Measurements from ENCODE around the gene COL16A1. TPM values are rescaled to one million over a fixed set of nuclear protein-coding genes. Genes with fewer than 3 reads are reported as not detected.

The COL16A1 gene
- polyA plus RNA-seq, 1 of the 3 experiments (the other 2 are of a cell fraction): 10.4 TPM

DNA sequence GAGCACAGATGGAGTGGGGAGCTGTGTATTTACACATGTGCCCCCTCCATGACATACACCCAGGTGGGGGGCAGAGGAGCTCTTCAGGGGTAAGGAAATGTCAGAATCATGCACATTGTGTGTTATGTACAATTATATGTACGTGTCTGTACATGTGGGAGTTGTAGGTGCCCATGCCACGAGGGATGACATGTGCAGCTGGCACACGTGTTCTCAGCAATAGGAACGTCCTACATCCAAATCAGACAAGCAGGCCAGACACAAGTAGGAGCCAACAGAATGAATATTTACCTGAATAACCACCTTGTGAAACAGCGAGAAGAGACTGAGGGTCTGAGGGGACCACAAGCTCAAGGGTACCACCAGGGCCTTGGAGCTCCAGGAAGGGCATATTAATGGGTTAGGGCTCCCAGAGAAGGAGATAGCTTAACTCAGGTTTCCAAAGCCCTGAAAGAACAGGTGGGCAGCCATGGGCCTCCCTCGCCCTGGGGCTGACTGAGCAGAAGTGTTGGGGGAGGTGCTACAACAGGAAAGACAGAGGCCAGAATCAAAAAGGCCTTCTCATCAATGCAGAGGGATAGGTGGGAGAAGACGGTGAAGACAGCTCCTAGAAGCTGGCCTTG, 3.2 kb downstream of the COL16A1 start:
- Histone ChIP-seq H2AFZ (ENCODE audit: low read depth) (no peak overlapping the region), H3K36me3 (replicated peaks in 1 of 2; ENCODE audit: control insufficient read depth in 1 of 2, insufficient read depth in 2 of 2, low read length in 1 of 2) (no peaks in the 10 kb centered on the region), H3K27me3 (ENCODE audit: insufficient read depth) (no peaks in the 10 kb centered on the region), H3K4me2 (peak overlapping the region; percentile 57), H3K9me3 (no peaks in the 10 kb centered on the region), H3K79me2 (ENCODE audit: insufficient read depth) (no peaks in the 10 kb centered on the region), H3F3A (replicated peaks; ENCODE audit: insufficient read depth) (peaks cover 37% of the 10 kb centered on the region), H3K4me3 (ENCODE audit: low read depth in 2 of 2, low read length in 1 of 2) (no peak overlapping the region; a peak in 1 of 4 replicates), H3K9ac (peak overlapping the region; percentile 10; the same call in 1 of the 2 replicates), H4K20me1 (ENCODE audit: insufficient read depth) (no peaks in the 10 kb centered on the region), H3K27ac (ENCODE audit: low read depth in 2 of 2, low read length in 1 of 2) (peak overlapping the region; percentile 76 to 84), H3K9me2 (no peaks in the 10 kb centered on the region), H3K4me1 (ENCODE audit: control insufficient read depth in 1 of 2, insufficient read depth in 2 of 2, low read depth in 1 of 2, low read length in 1 of 2) (peaks cover 37 to 70% of the 10 kb centered on the region in 2 experiments)
- no peak for DNase-seq
- 62% methylated on average over 7 of the region's 7 CpGs for WGBS (ENCODE audit: low lambda C conversion rate)
- POLR2A ChIA-PET: interaction anchor here (1.4 to 2.1 kb wide), 2 partner anchors 15 to 82 kb away, joined by 5 to 6 read pairs; no protein-coding TSS in a partner anchor
- CTCF ChIA-PET: interaction anchor here (0.6 to 10.2 kb wide), 15 partner anchors 12 to 88 kb away, joined by 3 to 116 read pairs (median 4); no protein-coding TSS in a partner anchor
- TF ChIP-seq MXI1 (IDR thresholded peaks at IDR 0.05; ENCODE audit: low read depth, low read length): no peak
- no peak for TF ChIP-seq POLR2AphosphoS5 (IDR thresholded peaks at IDR 0.05; ENCODE audit: low read depth, low read length)
- no peak for TF ChIP-seq YY1 (IDR thresholded peaks at IDR 0.05; ENCODE audit: low read depth)
- no peak for TF ChIP-seq NFIC (IDR thresholded peaks at IDR 0.05; ENCODE audit: borderline replicate concordance)
- TF ChIP-seq NRF1 (IDR thresholded peaks at IDR 0.05; ENCODE audit: low read depth, low read length): no peak

DNA sequence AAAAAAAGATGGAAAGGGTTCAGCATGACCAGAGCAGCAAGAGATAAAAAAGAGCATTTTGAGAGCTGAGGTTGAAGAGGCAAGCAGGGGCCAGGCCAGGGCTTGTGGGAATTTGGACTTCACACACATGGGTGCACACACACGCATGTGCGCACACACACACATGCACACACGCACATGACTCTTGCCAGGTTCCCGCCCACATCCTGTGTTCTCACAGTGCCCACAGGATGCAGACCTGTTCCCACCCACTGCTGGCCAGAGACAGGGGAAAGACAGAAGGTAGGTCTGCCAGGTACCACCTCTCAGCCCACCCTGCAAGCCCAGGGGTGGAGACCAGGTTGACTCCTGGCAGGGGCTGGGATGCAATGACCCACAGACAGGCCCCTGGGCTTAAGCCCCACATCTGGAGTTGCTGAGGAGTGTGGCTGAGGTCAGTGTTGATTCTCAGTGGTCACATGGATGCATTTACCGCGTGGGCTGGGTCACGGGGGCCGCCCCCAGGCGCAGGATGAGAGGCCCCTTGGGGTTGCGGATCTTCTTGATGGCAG, 4.4 kb downstream of the COL16A1 start:
- no peaks in the 10 kb centered on the region for H3K36me3 ChIP-seq (replicated peaks in 1 of 2; ENCODE audit: control insufficient read depth in 1 of 2, insufficient read depth in 2 of 2, low read length in 1 of 2)
- H3K9me3 ChIP-seq: no peaks in the 10 kb centered on the region
- TF ChIP-seq EP300 (IDR thresholded peaks at IDR 0.05; ENCODE audit: borderline replicate concordance in 1 of 2, low read depth in 1 of 2, low read length in 1 of 2) (no peak), CHD2 (IDR thresholded peaks at IDR 0.05; ENCODE audit: low read length, partially characterized antibody) (no peak), GABPA (IDR thresholded peaks at IDR 0.05; ENCODE audit: low read depth) (no peak), TAF1 (IDR thresholded peaks at IDR 0.05; ENCODE audit: borderline replicate concordance, low read depth, low read length) (no peak), SIN3A (IDR thresholded peaks at IDR 0.05; ENCODE audit: borderline replicate concordance, low read depth, low read length) (no peak), RXRA (IDR thresholded peaks at IDR 0.05; ENCODE audit: borderline replicate concordance, low read depth) (no peak)
- TF ChIP-seq, protein P1, sequence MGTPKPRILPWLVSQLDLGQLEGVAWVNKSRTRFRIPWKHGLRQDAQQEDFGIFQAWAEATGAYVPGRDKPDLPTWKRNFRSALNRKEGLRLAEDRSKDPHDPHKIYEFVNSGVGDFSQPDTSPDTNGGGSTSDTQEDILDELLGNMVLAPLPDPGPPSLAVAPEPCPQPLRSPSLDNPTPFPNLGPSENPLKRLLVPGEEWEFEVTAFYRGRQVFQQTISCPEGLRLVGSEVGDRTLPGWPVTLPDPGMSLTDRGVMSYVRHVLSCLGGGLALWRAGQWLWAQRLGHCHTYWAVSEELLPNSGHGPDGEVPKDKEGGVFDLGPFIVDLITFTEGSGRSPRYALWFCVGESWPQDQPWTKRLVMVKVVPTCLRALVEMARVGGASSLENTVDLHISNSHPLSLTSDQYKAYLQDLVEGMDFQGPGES (IDR thresholded peaks at IDR 0.05; ENCODE audit: low read depth, low read length): no peak
- TF ChIP-seq, protein P2, sequence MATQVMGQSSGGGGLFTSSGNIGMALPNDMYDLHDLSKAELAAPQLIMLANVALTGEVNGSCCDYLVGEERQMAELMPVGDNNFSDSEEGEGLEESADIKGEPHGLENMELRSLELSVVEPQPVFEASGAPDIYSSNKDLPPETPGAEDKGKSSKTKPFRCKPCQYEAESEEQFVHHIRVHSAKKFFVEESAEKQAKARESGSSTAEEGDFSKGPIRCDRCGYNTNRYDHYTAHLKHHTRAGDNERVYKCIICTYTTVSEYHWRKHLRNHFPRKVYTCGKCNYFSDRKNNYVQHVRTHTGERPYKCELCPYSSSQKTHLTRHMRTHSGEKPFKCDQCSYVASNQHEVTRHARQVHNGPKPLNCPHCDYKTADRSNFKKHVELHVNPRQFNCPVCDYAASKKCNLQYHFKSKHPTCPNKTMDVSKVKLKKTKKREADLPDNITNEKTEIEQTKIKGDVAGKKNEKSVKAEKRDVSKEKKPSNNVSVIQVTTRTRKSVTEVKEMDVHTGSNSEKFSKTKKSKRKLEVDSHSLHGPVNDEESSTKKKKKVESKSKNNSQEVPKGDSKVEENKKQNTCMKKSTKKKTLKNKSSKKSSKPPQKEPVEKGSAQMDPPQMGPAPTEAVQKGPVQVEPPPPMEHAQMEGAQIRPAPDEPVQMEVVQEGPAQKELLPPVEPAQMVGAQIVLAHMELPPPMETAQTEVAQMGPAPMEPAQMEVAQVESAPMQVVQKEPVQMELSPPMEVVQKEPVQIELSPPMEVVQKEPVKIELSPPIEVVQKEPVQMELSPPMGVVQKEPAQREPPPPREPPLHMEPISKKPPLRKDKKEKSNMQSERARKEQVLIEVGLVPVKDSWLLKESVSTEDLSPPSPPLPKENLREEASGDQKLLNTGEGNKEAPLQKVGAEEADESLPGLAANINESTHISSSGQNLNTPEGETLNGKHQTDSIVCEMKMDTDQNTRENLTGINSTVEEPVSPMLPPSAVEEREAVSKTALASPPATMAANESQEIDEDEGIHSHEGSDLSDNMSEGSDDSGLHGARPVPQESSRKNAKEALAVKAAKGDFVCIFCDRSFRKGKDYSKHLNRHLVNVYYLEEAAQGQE (IDR thresholded peaks at IDR 0.05; ENCODE audit: low read depth, low read length): no peak
- TF ChIP-seq, protein P3, sequence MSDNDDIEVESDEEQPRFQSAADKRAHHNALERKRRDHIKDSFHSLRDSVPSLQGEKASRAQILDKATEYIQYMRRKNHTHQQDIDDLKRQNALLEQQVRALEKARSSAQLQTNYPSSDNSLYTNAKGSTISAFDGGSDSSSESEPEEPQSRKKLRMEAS (IDR thresholded peaks at IDR 0.05; ENCODE audit: low read depth): no peak
- peaks cover 30% of the 10 kb centered on the region for H3F3A ChIP-seq (replicated peaks; ENCODE audit: insufficient read depth)
- ChIA-PET CTCF (interaction anchor here (1.1 to 10.2 kb wide), 4 partner anchors 14 to 35 kb away, joined by 4 to 116 read pairs (median 5); no protein-coding TSS in a partner anchor), POLR2A (no interaction called here)
- peaks cover 30 to 64% of the 10 kb centered on the region in 2 experiments for H3K4me1 ChIP-seq (ENCODE audit: control insufficient read depth in 1 of 2, insufficient read depth in 2 of 2, low read depth in 1 of 2, low read length in 1 of 2)
- H3K4me3 ChIP-seq (ENCODE audit: low read depth in 2 of 2, low read length in 1 of 2): no peak overlapping the region
- no peaks in the 10 kb centered on the region for H3K27me3 ChIP-seq (ENCODE audit: insufficient read depth)
- DNase-seq: peak; percentile 12
- no peaks in the 10 kb centered on the region for H3K79me2 ChIP-seq (ENCODE audit: insufficient read depth)
- WGBS (ENCODE audit: low lambda C conversion rate): 86% methylated on average over 10 of the region's 10 CpGs
- peak overlapping the region; percentile 76 to 84; a peak in 2 of 4 replicates for H3K27ac ChIP-seq (ENCODE audit: low read depth in 2 of 2, low read length in 1 of 2)
- no peak overlapping the region for H3K9ac ChIP-seq
- H4K20me1 ChIP-seq (ENCODE audit: insufficient read depth): no peaks in the 10 kb centered on the region
- H3K4me2 ChIP-seq: peak overlapping the region; percentile 57; the same call in 1 of the 2 replicates
- no peak overlapping the region for H2AFZ ChIP-seq (ENCODE audit: low read depth)
- H3K9me2 ChIP-seq: no peaks in the 10 kb centered on the region

Data from SK-N-SH (cell line).